Mucosa of rectum (tissue), 2 donors: ENCODE results near the gene SOWAHD.
"Not testable (repeated sequence)": the region's sequence is repeated elsewhere in the genome, so short reads cannot be mapped to it uniquely, and the experiment has no call there.

Experiments used
- H3K27ac ChIP-seq, 2 donors: one replicate each; pipeline ENCODE4 v1.7.0; 2013; ENCODE audit warnings: inconsistent platforms in 2 of 2, low read depth in 2 of 2, low read length in 2 of 2
- H3K27me3 ChIP-seq, 2 donors: one replicate each; pipeline ENCODE4 v1.7.0; 2013; ENCODE audit warnings: low read length in 2 of 2; ENCODE audit not compliant: control insufficient read depth in 2 of 2, insufficient read depth in 2 of 2
- H3K36me3 ChIP-seq, 2 donors: one replicate each; pipeline ENCODE4 v1.7.0; 2013; ENCODE audit warnings: low read length in 2 of 2; ENCODE audit not compliant: control insufficient read depth in 2 of 2, insufficient read depth in 2 of 2
- H3K4me1 ChIP-seq, 2 donors: one replicate each; pipeline ENCODE4 v1.7.0; 2013; ENCODE audit warnings: low read length in 2 of 2, mild to moderate bottlenecking in 1 of 2; ENCODE audit not compliant: control insufficient read depth in 2 of 2, insufficient read depth in 2 of 2
- H3K4me3 ChIP-seq, 2 donors: one replicate each; pipeline ENCODE4 v1.7.0; 2013; ENCODE audit warnings: low read length in 2 of 2
- H3K9ac ChIP-seq, 2 donors: one replicate each; pipeline ENCODE4 v1.7.0; 2013; ENCODE audit warnings: low read length in 2 of 2, low read depth in 1 of 2, mild to moderate bottlenecking in 1 of 2
- H3K9me3 ChIP-seq, 2 donors: one replicate each; pipeline ENCODE4 v1.7.0; 2013; ENCODE audit warnings: low read length in 2 of 2; ENCODE audit not compliant: control insufficient read depth in 2 of 2
- donor health status: healthy.
- donor health status: Normal muscosa, but diverticular disease.

SOWAHD gene

GRCh38 chrX:119757646-119757978, 776 bp upstream of the SOWAHD start:
- H3K4me3 ChIP-seq = peak overlapping the region; percentile 65 to 66
- H3K9ac ChIP-seq = peak overlapping the region; percentile 63 to 71
- no peaks in the 10 kb centered on the region for H3K27me3 ChIP-seq
- no peaks in the 10 kb centered on the region for H3K36me3 ChIP-seq
- H3K27ac ChIP-seq = peak overlapping the region; percentile 83 to 91
- H3K9me3 ChIP-seq = no peaks in the 10 kb centered on the region
- peaks cover 9 to 15% of the 10 kb centered on the region in 2 donors for H3K4me1 ChIP-seq

GRCh38 chrX:119758731-119759247, 401 bp downstream of the SOWAHD start:
- Histone ChIP-seq H3K4me1 (peaks cover 9 to 15% of the 10 kb centered on the region in 2 donors), H3K36me3 (no peaks in the 10 kb centered on the region), H3K27ac (peak overlapping the region; percentile 83 to 91), H3K27me3 (no peaks in the 10 kb centered on the region), H3K4me3 (peak overlapping the region; percentile 65 to 66), H3K9me3 (no peaks in the 10 kb centered on the region), H3K9ac (peak overlapping the region; percentile 24 to 71)

GRCh38 chrX:119759248-119759766, 919 bp downstream of the SOWAHD start:
- H3K9ac ChIP-seq = peak overlapping the region in 1 of 2 donors; percentile 71
- H3K9me3 ChIP-seq = no peaks in the 10 kb centered on the region
- H3K27ac ChIP-seq = peak overlapping the region; percentile 83 to 91
- peak overlapping the region; percentile 65 to 66 for H3K4me3 ChIP-seq
- no peaks in the 10 kb centered on the region for H3K27me3 ChIP-seq
- H3K4me1 ChIP-seq = peaks cover 9 to 15% of the 10 kb centered on the region in 2 donors
- no peaks in the 10 kb centered on the region for H3K36me3 ChIP-seq

GRCh38 chrX:119760026-119760877, 1.9 kb downstream of the SOWAHD start:
- Histone ChIP-seq H3K4me1 (peaks cover 9 to 15% of the 10 kb centered on the region in 2 donors), H3K4me3 (peak overlapping the region in 1 of 2 donors; percentile 52), H3K9ac (no peak overlapping the region), H3K27ac (no peak overlapping the region), H3K36me3 (no peaks in the 10 kb centered on the region), H3K9me3 (no peaks in the 10 kb centered on the region), H3K27me3 (no peaks in the 10 kb centered on the region)

- Histone ChIP-seq H3K4me3 (no peak overlapping the region), H3K27me3 (no peaks in the 10 kb centered on the region), H3K9ac (no peak overlapping the region), H3K4me1 (no peaks in the 10 kb centered on the region), H3K27ac (no peak overlapping the region), H3K9me3 (no peaks in the 10 kb centered on the region), H3K36me3 (no peaks in the 10 kb centered on the region)
These were observed 4.3 kb downstream of the SOWAHD start for GRCh38 chrX:119762718-119763117.

GRCh38 chrX:119763181-119763580, 4.8 kb downstream of the SOWAHD start:
- no peaks in the 10 kb centered on the region for H3K9me3 ChIP-seq
- no peaks in the 10 kb centered on the region for H3K36me3 ChIP-seq
- H3K27me3 ChIP-seq = no peaks in the 10 kb centered on the region
- no peak overlapping the region for H3K9ac ChIP-seq
- H3K27ac ChIP-seq = no peak overlapping the region
- no peaks in the 10 kb centered on the region for H3K4me1 ChIP-seq
- no peak overlapping the region for H3K4me3 ChIP-seq

GRCh38 chrX:119763836-119764387, 5.5 kb downstream of the SOWAHD start:
- Histone ChIP-seq H3K9me3 (no peaks in the 10 kb centered on the region), H3K27me3 (no peaks in the 10 kb centered on the region), H3K36me3 (no peaks in the 10 kb centered on the region), H3K4me1 (no peaks in the 10 kb centered on the region), H3K27ac (no peak overlapping the region), H3K4me3 (no peak overlapping the region), H3K9ac (no peak overlapping the region)

GRCh38 chrX:119768436-119768835, 10.0 kb downstream of the SOWAHD start:
- H3K27ac ChIP-seq, H3K36me3 ChIP-seq, H3K4me1 ChIP-seq, H3K4me3 ChIP-seq, H3K9ac ChIP-seq, H3K9me3 ChIP-seq, H3K27me3 ChIP-seq: not testable (repeated sequence)

GRCh38 chrX:119769388-119769787, 11.0 kb downstream of the SOWAHD start:
- not testable (repeated sequence) for H3K9me3 ChIP-seq, H3K9ac ChIP-seq, H3K4me3 ChIP-seq, H3K27ac ChIP-seq, H3K4me1 ChIP-seq, H3K27me3 ChIP-seq, H3K36me3 ChIP-seq

GRCh38 chrX:119775517-119776238, 17.3 kb downstream of the SOWAHD start:
- Histone ChIP-seq H3K9ac (no peak overlapping the region), H3K4me1 (no peaks in the 10 kb centered on the region), H3K4me3 (no peak overlapping the region), H3K27ac (peak overlapping the region in 1 of 2 donors; percentile 34), H3K9me3 (no peaks in the 10 kb centered on the region), H3K36me3 (no peaks in the 10 kb centered on the region), H3K27me3 (no peaks in the 10 kb centered on the region)
